ENCODE measurements around the gene ARHGEF39. TPM values are rescaled to one million over a fixed set of nuclear protein-coding genes. Genes with fewer than 3 reads are reported as not detected.

ARHGEF39 gene
- total RNA-seq, 1 donor from 2014 or later, result 28.0 TPM

GRCh38 chr9:35687972-35688557 is 23.1 kb upstream of the ARHGEF39 start:
- H3K27me3 Mint-ChIP-seq (ENCODE audit: low read depth), result no peaks in the 10 kb centered on the region
- no peak overlapping the region for H3K27ac Mint-ChIP-seq (ENCODE audit: unreplicated experiment)
- peaks cover 44% of the 10 kb centered on the region for H3K4me1 Mint-ChIP-seq
- H3K9me3 Mint-ChIP-seq, result no peaks in the 10 kb centered on the region
- H3K4me3 Mint-ChIP-seq, result peak overlapping the region; percentile 90
- no peak for TF ChIP-seq CTCF (conservative IDR thresholded peaks at IDR 0.05)
- peaks cover 3% of the 10 kb centered on the region for H3K36me3 Mint-ChIP-seq (ENCODE audit: low read depth)
- no peak for DNase-seq (ENCODE audit: low read depth, low spot score)

GRCh38 chr9:35687306-35687705 is 22.3 kb upstream of the ARHGEF39 start:
- H3K27ac Mint-ChIP-seq (ENCODE audit: unreplicated experiment), result no peak overlapping the region
- H3K9me3 Mint-ChIP-seq, result no peaks in the 10 kb centered on the region
- peak overlapping the region; percentile 87 for H3K4me3 Mint-ChIP-seq
- H3K36me3 Mint-ChIP-seq (ENCODE audit: low read depth), result peaks cover 9% of the 10 kb centered on the region
- H3K27me3 Mint-ChIP-seq (ENCODE audit: low read depth), result no peaks in the 10 kb centered on the region
- DNase-seq (ENCODE audit: low read depth, low spot score), result no peak
- TF ChIP-seq CTCF (conservative IDR thresholded peaks at IDR 0.05), result no peak
- peaks cover 44% of the 10 kb centered on the region for H3K4me1 Mint-ChIP-seq

- no peaks in the 10 kb centered on the region for H3K27me3 Mint-ChIP-seq (ENCODE audit: low read depth)
- no peak for DNase-seq (ENCODE audit: low read depth, low spot score)
- H3K4me1 Mint-ChIP-seq, result peaks cover 38% of the 10 kb centered on the region
- no peaks in the 10 kb centered on the region for H3K9me3 Mint-ChIP-seq
- no peak for TF ChIP-seq CTCF (conservative IDR thresholded peaks at IDR 0.05)
- no peak overlapping the region for H3K27ac Mint-ChIP-seq (ENCODE audit: unreplicated experiment)
- peaks cover 9% of the 10 kb centered on the region for H3K36me3 Mint-ChIP-seq (ENCODE audit: low read depth)
- H3K4me3 Mint-ChIP-seq, result peak overlapping the region; percentile 87
Observed at GRCh38 chr9:35686222-35687203, 21.5 kb upstream of the ARHGEF39 start.

- no peaks in the 10 kb centered on the region for H3K9me3 Mint-ChIP-seq
- no peak overlapping the region for H3K4me3 Mint-ChIP-seq
- TF ChIP-seq CTCF (conservative IDR thresholded peaks at IDR 0.05), result no peak
- DNase-seq (ENCODE audit: low read depth, low spot score), result no peak
- H3K4me1 Mint-ChIP-seq, result peaks cover 39% of the 10 kb centered on the region
- no peaks in the 10 kb centered on the region for H3K27me3 Mint-ChIP-seq (ENCODE audit: low read depth)
- H3K36me3 Mint-ChIP-seq (ENCODE audit: low read depth), result peaks cover 9% of the 10 kb centered on the region
- peak overlapping the region; percentile 35 for H3K27ac Mint-ChIP-seq (ENCODE audit: unreplicated experiment)
Observed at GRCh38 chr9:35685506-35685905, 20.5 kb upstream of the ARHGEF39 start.

- no peak for TF ChIP-seq CTCF (conservative IDR thresholded peaks at IDR 0.05)
- DNase-seq (ENCODE audit: low read depth, low spot score), result no peak
- Mint-ChIP-seq H3K9me3 (no peaks in the 10 kb centered on the region), H3K27me3 (ENCODE audit: low read depth) (no peaks in the 10 kb centered on the region), H3K4me3 (no peak overlapping the region), H3K27ac (ENCODE audit: unreplicated experiment) (no peak overlapping the region), H3K36me3 (ENCODE audit: low read depth) (peaks cover 9% of the 10 kb centered on the region), H3K4me1 (peaks cover 39% of the 10 kb centered on the region)
Observed at GRCh38 chr9:35684921-35685320, 19.9 kb upstream of the ARHGEF39 start.
